GM12891 (cell line): ENCODE results near the gene RBX1.

Experiments used
- PAX5 ChIP-seq: IDR thresholded peaks from 2 replicates; pipeline ENCODE4 v1.6.1; 2011; ENCODE audit warnings: low read length, moderate library complexity, mild to moderate bottlenecking; ENCODE audit not compliant: insufficient read depth, severe bottlenecking
- POLR2A ChIP-seq: IDR thresholded peaks from 2 replicates; pipeline ENCODE4 v1.6.1; 2011; ENCODE audit warnings: low read depth, low read length, control low read depth
- POLR2AphosphoS5 ChIP-seq: IDR thresholded peaks from 2 replicates; pipeline ENCODE4 v1.6.1; 2011; ENCODE audit warnings: low read depth, low read length, control low read depth
- POU2F2 ChIP-seq: IDR thresholded peaks from 2 replicates; pipeline ENCODE4 v1.6.1; 2011; ENCODE audit warnings: low read depth, mild to moderate bottlenecking, control low read depth, low read length, moderate library complexity
- SPI1 ChIP-seq: IDR thresholded peaks from 2 replicates; pipeline ENCODE4 v1.6.1; 2011; ENCODE audit warnings: low read depth, low read length, control low read depth
- TAF1 ChIP-seq: IDR thresholded peaks from 2 replicates; pipeline ENCODE4 v1.6.1; 2011; ENCODE audit warnings: low read depth, low read length, control low read depth

GRCh38 chr22:40922484-40923303 is 28.5 kb upstream of the RBX1 start:
- no peak for TF ChIP-seq POLR2A
- no peak for TF ChIP-seq POU2F2
- TF ChIP-seq TAF1: no peak
- TF ChIP-seq POLR2AphosphoS5: no peak
- TF ChIP-seq SPI1: no peak
- no peak for TF ChIP-seq PAX5
